Astrocyte of the cerebellum (primary cell): ENCODE data around the gene SIDT1.

Experiments used
- DNase-seq: peaks from one replicate; pipeline ENCODE4 v3.0.0-alpha.2; 2011; ENCODE audit warnings: low read depth
- H3K4me3 ChIP-seq: 2 replicates; pipeline ENCODE4 v1.5.1; 2011; ENCODE audit warnings: mild to moderate bottlenecking, low read depth, low read length, moderate library complexity
- in situ Hi-C: cut with HindIII; loops from 2 replicates; pipeline ENCODE4 v1.10.0; 2017; ENCODE audit warnings: low sequenced_read_pairs
- TF ChIP-seq, protein P1 (sequence below): IDR thresholded peaks from 2 replicates; pipeline ENCODE4 v1.5.1; 2012; ENCODE audit warnings: low read length, low read depth, moderate library complexity, mild to moderate bottlenecking; ENCODE audit errors: missing control alignments

SIDT1 gene

DNA sequence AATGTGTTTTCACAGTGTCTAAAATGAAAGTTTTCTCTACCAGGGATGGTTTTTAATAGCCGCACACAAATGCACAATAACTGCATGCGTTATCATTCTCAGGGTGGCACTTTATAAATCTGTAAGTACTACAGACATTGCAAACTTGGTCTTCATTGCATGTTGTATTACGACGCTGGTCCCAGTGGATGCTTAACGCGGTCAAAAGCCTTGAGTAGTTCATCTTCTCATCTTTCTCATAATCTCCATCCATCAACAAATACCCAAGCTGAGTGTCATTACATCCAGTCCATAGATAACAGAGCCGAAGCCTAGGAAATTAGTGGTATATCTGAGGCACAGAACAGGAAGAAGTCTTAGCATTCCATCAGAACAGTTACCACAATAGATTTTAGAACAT lies 91.5 kb downstream of the SIDT1 start:
- in situ Hi-C loops: no loop called here
- TF ChIP-seq, protein P1, sequence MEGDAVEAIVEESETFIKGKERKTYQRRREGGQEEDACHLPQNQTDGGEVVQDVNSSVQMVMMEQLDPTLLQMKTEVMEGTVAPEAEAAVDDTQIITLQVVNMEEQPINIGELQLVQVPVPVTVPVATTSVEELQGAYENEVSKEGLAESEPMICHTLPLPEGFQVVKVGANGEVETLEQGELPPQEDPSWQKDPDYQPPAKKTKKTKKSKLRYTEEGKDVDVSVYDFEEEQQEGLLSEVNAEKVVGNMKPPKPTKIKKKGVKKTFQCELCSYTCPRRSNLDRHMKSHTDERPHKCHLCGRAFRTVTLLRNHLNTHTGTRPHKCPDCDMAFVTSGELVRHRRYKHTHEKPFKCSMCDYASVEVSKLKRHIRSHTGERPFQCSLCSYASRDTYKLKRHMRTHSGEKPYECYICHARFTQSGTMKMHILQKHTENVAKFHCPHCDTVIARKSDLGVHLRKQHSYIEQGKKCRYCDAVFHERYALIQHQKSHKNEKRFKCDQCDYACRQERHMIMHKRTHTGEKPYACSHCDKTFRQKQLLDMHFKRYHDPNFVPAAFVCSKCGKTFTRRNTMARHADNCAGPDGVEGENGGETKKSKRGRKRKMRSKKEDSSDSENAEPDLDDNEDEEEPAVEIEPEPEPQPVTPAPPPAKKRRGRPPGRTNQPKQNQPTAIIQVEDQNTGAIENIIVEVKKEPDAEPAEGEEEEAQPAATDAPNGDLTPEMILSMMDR: no peak
- H3K4me3 ChIP-seq: no peak overlapping the region
- DNase-seq: no peak

DNA sequence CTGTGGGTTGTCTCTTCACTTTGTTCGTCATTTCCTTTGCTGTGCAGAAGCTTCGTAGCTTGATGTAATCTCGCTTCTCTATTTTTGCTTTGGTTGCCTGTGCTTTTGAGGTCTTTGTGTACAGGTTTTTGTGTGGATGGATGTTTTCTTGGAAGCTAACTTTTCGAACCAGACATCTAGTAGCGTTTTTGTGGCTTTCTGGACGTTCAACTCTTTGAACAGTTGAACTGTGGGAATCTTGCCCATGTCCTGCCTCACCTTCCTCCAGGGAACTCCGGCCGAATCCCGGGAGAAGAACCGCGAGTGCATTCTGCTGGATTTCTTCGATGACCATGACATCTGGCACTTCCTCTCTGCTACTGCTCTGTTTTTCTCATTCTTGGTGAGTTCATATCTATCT lies 93.5 kb downstream of the SIDT1 start:
- TF ChIP-seq, protein P1: no peak
- DNase-seq: no peak
- in situ Hi-C loops: no loop called here
- H3K4me3 ChIP-seq: no peak overlapping the region

DNA sequence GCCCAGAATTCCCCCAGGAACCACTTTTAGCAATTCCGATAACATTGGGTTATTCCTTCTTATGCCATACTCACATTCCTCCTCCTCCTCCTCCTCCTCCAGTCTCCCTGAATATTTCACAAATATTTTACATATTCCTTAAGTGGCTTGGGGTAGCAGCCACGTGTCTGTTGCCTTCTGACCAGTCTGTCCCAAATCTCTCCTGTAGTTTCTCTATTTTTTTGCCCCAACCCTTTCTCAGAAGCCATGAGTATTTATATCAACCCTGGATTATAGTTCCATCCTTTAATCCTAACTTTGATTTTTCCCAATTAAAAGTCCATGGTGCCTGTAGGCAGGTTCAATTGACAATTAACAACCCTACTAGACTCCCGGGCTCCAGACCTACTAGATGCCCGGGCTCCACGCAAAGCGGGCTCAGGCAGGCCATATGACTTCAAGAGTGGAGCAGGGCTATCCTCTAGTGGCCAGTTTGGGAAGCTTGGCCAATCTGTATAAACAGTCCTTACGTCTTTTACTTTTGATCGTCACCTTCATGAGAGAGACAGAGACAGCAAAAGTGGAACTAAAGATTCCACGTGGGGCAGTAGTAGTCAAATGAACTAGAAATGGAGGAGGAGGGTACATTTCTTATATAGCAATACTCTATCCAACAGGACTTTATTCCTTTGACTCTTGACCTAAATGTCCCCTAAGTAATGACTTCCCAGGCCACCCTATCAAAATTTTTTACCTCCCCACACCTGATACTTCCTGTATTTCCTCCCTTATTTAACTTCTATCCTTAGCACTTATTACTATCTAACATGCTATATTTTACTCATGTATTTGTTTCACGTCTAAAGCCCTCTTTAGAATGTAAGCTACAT lies 94.4 kb downstream of the SIDT1 start:
- in situ Hi-C loops: no loop called here
- TF ChIP-seq, protein P1: peak; percentile 99
- H3K4me3 ChIP-seq: no peak overlapping the region
- peak; percentile 37 for DNase-seq

DNA sequence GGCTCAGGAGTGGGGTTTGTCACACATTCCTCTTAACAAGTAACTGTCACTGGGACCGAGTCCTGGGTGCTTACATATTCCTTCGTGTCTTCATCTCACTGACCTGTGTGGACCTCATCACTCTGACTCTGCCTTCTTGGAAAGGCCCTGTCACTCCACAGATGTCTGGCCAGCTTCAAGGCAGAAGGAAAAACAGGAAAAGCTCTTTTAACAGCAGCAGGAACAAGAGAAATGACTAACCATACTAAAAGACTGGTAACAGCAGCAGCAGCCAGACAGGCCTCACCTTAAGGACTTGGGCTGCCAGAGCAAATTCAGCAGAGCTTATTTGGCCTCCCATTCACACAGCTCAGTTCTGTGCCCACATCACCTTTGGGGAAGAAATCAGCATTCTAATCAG lies 96.0 kb downstream of the SIDT1 start:
- no peak for DNase-seq
- TF ChIP-seq, protein P1: no peak
- no peak overlapping the region for H3K4me3 ChIP-seq
- in situ Hi-C loops: no loop called here

DNA sequence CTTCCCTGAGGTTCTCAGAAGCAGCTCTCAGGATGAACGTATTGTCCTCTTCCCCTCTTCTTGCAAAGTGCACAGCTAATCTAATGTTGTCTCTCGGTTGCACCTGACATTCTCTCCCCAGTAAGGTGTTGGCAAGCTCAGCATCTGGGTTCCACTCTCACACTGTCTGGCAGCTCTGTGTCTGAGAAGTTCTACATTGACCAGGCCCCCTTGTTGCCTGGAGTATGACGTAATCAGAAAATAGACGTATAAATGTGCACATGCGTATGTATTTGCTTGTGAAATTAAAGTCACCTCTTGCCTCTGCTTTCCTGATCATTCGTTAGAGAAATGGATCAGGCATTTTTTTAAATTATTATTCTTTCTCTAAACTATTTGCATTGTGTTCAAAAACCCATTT lies 96.4 kb downstream of the SIDT1 start:
- H3K4me3 ChIP-seq: no peak overlapping the region
- TF ChIP-seq, protein P1: no peak
- in situ Hi-C loops: no loop called here
- DNase-seq: no peak

DNA sequence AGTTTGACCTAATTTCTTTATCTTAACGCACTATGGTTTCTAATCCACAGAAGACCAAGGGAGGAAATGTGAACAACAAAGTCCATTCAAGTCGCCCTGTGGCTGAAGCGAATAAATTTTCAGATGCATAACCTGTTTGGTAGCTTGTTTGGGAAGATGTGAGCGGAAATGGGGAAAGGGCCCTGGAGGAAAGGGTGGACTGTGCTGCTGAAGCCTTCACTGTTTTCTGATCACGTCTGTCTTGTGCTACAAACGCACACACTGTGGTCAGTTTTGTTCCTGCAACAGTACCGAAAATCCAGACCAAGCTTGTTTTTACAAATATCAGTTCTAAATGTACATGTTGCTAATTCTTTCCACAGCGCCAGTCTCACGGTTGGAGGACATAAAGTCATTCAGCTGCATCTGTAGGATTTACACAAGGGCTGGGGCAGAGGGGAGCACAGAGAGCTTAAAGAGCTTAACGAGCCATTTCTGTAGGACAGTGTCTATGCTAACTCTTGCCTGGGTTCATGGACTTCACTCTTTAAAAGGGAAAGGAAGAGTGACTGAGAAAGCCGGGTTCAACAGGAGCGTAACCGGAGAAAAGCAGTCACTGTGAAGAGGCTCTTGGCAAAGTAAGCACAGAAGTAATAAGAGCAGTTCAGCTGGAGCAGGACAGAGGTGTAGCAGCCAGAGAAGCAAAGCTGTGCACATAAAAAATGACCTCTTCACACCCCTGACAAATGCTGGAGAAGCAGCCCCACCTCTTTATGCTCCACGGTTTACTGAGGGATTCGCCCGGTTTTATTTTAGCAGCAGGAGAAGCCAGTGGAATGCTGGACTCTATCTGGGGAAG lies 97.4 kb downstream of the SIDT1 start:
- no peak overlapping the region for H3K4me3 ChIP-seq
- DNase-seq: no peak
- in situ Hi-C loops: no loop called here
- TF ChIP-seq, protein P1: no peak
